ENCODE results near the gene IL32.
"Not testable (repeated sequence)": the region's sequence is repeated elsewhere in the genome, so short reads cannot be mapped to it uniquely, and the experiment has no call there.

The IL32 gene

GRCh38 chr16:3068487-3068886, 3.0 kb downstream of the IL32 start:
- H3K27ac ChIP-seq = no peak overlapping the region
- DNase-seq = no peak
- no peaks in the 10 kb centered on the region for H3K9me3 ChIP-seq
- no peaks in the 10 kb centered on the region for H3K36me3 ChIP-seq
- no peak overlapping the region for H3K4me3 ChIP-seq
- H3K4me1 ChIP-seq = peaks cover 0 to 13% (median 8%) of the 10 kb centered on the region in 4 donors
- TF ChIP-seq CTCF (IDR thresholded peaks at IDR 0.05) = no peak
- intact Hi-C loops (cut with DNase I; ENCODE audit: low total_unique reads) = no loop called here
- peaks cover 0 to 5% of the 10 kb centered on the region in 2 donors for H3K27me3 ChIP-seq

GRCh38 chr16:3069146-3069545, 3.7 kb downstream of the IL32 start:
- peaks cover 0 to 13% (median 8%) of the 10 kb centered on the region in 4 donors for H3K4me1 ChIP-seq
- H3K36me3 ChIP-seq; H3K27me3 ChIP-seq; DNase-seq; H3K4me3 ChIP-seq; intact Hi-C loops (cut with DNase I; ENCODE audit: low total_unique reads); H3K27ac ChIP-seq; H3K9me3 ChIP-seq: not testable (repeated sequence)

GRCh38 chr16:3070608-3071111, 5.2 kb downstream of the IL32 start:
- H3K9me3 ChIP-seq = no peaks in the 10 kb centered on the region
- H3K27me3 ChIP-seq = peaks cover 0 to 13% of the 10 kb centered on the region in 2 donors
- TF ChIP-seq CTCF (IDR thresholded peaks at IDR 0.05) = no peak
- no peak overlapping the region for H3K27ac ChIP-seq
- DNase-seq = no peak
- H3K36me3 ChIP-seq = no peaks in the 10 kb centered on the region
- no peak overlapping the region for H3K4me3 ChIP-seq
- intact Hi-C loops (cut with DNase I; ENCODE audit: low total_unique reads) = no loop called here
- H3K4me1 ChIP-seq = peaks cover 0 to 3% (median under 1%) of the 10 kb centered on the region in 4 donors

GRCh38 chr16:3071655-3072054, 6.2 kb downstream of the IL32 start:
- intact Hi-C loops (cut with DNase I; ENCODE audit: low total_unique reads) = no loop called here
- H3K4me1 ChIP-seq = no peaks in the 10 kb centered on the region
- TF ChIP-seq CTCF (IDR thresholded peaks at IDR 0.05) = no peak
- no peak for DNase-seq
- H3K36me3 ChIP-seq = no peaks in the 10 kb centered on the region
- H3K9me3 ChIP-seq = no peaks in the 10 kb centered on the region
- H3K4me3 ChIP-seq = no peak overlapping the region
- H3K27me3 ChIP-seq = peaks cover 0 to 17% of the 10 kb centered on the region in 2 donors
- no peak overlapping the region for H3K27ac ChIP-seq

- intact Hi-C loops (cut with DNase I; ENCODE audit: low total_unique reads); H3K36me3 ChIP-seq; H3K9me3 ChIP-seq; H3K4me3 ChIP-seq; H3K27ac ChIP-seq; H3K4me1 ChIP-seq; DNase-seq: not testable (repeated sequence)
- H3K27me3 ChIP-seq = peaks cover 0 to 17% of the 10 kb centered on the region in 2 donors
Measured at GRCh38 chr16:3072148-3072547, 6.7 kb downstream of the IL32 start.

GRCh38 chr16:3072576-3073263, 7.3 kb downstream of the IL32 start:
- H3K9me3 ChIP-seq; DNase-seq; H3K36me3 ChIP-seq; H3K4me1 ChIP-seq; H3K27ac ChIP-seq; H3K4me3 ChIP-seq; intact Hi-C loops (cut with DNase I; ENCODE audit: low total_unique reads): not testable (repeated sequence)
- H3K27me3 ChIP-seq = peaks cover 0 to 17% of the 10 kb centered on the region in 2 donors

- Histone ChIP-seq H3K4me3 (no peak overlapping the region), H3K4me1 (no peaks in the 10 kb centered on the region), H3K9me3 (no peaks in the 10 kb centered on the region), H3K27ac (no peak overlapping the region), H3K27me3 (peaks cover 0 to 17% of the 10 kb centered on the region in 2 donors), H3K36me3 (no peaks in the 10 kb centered on the region)
- intact Hi-C loops (cut with DNase I; ENCODE audit: low total_unique reads) = no loop called here
- DNase-seq = no peak
- TF ChIP-seq CTCF (IDR thresholded peaks at IDR 0.05) = no peak
Measured at GRCh38 chr16:3073448-3073847, 8.0 kb downstream of the IL32 start.

All from tibial artery (tissue), 4 donors.